Nucleus accumbens (tissue), 56 donors: ENCODE results near the gene IGF2BP1.
"Not testable (repeated sequence)": the region's sequence is repeated elsewhere in the genome, so short reads cannot be mapped to it uniquely, and the experiment has no call there.

Source experiments
- DNase-seq, 56 donors: peaks; one replicate each; lab custom pipeline; 2025; lab: John Stamatoyannopoulos, UW

The IGF2BP1 gene

DNA sequence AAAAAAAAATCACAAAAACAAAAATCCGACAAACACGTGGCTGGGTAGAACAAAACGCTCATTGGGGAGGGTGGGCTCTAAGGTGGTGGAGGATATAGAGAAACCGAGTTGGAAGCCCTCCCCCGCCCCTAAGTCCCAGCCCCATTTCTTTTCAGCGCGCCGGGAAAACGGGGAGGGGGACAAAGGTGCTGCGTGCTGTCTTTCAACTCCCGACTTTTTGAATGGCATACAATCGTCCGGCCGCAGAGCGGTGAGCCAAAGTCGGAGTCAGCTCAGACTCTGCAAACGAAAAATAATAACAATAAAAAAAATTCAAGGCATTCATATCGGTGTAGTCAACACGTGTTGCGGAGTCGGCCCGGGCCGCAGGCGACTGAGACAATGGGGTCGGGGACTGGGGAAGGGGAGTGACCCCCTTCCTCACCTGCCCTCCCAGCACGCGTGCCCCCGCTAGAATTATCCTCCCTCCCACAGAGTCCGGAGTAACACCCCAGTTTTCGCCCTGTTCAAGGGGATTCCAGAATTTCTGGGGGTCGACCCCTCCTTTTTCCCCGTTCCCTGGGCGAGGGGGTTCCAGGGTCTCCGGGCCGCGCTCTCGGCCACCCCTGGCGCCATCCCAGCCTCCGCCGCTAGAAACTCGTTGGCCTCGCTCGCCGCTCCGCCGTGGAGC lies 1.7 kb upstream of the IGF2BP1 start:
- no peak for DNase-seq

GRCh38 chr17:48995974-48996721 lies 1.0 kb upstream of the IGF2BP1 start:
- no peak for DNase-seq

GRCh38 chr17:48996722-48997102 lies 473 bp upstream of the IGF2BP1 start:
- DNase-seq = no peak

DNA sequence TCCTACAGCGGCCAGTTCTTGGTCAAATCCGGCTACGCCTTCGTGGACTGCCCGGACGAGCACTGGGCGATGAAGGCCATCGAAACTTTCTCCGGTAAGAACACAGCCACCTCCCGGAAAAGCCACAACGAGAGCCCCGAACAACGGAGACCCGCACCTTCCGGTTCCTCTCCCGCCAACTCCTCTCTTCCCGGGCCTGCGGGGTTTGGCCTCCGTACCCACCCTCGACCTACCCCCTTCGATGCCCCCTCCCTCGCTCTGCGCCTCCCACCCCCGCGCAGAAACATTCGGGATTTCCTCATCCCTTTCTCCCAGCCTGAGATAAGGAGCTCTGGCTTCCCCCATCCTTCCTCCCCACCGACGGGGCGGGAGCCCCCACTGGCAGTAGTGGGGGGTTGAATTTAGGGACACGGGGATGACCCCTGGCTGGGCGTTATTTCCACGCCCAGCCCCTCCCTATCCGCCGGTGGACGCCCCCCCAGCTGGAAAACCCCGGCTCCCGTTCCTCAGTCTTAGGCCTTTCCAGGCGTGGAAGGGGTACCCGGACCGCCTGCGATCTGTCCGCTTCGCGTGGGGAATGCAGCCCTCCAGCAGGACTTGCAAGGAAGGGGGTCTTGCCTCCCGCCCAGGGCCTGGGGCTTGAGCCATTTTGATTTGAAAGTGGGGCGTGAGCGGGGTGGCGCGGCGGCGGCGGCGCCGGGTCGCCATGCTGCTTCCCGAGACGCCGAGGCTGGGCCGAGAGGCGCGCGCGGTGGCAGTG lies 822 bp downstream of the IGF2BP1 start:
- no peak for DNase-seq

DNA sequence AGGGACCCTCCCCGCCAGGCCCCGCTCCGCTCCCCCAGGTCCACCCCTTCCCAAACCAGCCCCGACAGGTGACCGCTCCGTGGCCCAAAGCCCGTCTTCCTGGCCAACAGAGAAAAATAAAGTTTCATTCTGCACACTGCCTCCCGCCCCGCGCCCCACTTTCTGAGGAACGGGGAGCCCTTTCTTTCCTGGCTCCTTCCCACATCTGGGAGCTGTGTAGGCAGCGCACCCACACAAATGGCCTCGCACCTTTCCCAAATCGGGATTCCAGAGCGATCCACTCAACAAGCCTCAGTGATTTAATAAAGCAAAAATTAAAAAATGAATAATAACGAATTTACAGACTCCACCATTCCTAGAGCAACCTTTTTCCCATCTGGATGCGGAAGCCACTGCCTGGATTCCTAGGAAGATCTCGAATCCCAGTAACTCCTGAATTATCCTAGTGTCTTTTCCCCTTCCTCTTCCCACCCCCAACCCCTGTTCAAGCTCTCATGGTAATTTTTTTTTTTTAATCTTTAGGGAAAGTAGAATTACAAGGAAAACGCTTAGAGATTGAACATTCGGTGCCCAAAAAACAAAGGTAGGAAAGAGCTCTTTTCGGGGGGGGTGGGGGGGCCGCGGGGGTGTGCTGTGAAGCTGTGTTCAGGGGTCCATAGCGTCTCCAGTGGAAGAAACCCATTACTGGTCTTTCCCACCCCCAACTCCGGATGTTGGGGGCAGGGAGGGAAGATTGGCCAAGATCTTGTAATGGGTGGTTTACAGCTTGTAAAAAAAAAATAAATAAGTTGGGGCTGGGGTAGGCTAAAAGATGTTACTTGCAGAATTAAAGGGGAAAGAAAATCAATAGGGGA lies 1.6 kb downstream of the IGF2BP1 start:
- no peak for DNase-seq

GRCh38 chr17:49000943-49001342 lies 3.8 kb downstream of the IGF2BP1 start:
- no peak for DNase-seq

- no peak for DNase-seq
These were observed 4.5 kb downstream of the IGF2BP1 start for GRCh38 chr17:49001671-49002070.

DNA sequence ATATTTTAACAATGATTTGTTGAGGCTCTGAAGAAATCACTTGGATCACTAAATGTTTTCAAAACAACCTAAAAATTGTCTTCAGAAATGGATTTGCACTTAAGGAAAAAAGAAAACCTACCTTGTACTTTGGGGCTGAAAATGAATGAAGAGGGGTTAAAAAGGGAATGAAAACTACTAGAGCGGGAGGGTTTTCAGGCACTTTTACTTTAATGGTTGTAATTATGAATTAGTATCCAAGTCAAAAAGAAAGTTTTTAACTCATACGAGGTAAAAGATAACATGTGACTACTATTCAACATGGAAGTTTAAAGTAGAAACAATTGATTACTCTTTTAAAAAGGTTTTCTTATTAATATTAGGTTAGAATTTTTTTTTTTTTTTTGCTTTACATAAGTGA lies 5.1 kb downstream of the IGF2BP1 start:
- no peak for DNase-seq

DNA sequence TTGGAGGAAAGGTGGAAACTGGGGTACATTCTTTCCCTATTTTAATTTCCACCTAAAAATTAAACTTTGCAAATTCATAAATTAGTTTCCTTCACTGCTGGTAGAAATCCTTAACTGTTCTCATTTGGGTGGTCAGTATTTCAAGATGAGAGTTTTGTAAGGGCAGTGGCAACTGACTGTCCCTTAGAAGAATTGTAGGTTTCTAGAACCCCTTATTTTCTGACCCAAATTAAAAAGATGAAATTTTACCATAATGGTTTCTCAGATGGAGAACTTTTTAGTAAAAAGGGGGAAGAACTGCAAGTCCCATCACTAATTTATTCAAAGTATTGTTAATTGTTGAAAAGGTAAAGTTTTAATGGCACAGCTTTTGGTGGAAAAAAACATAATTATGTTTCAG lies 5.6 kb downstream of the IGF2BP1 start:
- no peak for DNase-seq

DNA sequence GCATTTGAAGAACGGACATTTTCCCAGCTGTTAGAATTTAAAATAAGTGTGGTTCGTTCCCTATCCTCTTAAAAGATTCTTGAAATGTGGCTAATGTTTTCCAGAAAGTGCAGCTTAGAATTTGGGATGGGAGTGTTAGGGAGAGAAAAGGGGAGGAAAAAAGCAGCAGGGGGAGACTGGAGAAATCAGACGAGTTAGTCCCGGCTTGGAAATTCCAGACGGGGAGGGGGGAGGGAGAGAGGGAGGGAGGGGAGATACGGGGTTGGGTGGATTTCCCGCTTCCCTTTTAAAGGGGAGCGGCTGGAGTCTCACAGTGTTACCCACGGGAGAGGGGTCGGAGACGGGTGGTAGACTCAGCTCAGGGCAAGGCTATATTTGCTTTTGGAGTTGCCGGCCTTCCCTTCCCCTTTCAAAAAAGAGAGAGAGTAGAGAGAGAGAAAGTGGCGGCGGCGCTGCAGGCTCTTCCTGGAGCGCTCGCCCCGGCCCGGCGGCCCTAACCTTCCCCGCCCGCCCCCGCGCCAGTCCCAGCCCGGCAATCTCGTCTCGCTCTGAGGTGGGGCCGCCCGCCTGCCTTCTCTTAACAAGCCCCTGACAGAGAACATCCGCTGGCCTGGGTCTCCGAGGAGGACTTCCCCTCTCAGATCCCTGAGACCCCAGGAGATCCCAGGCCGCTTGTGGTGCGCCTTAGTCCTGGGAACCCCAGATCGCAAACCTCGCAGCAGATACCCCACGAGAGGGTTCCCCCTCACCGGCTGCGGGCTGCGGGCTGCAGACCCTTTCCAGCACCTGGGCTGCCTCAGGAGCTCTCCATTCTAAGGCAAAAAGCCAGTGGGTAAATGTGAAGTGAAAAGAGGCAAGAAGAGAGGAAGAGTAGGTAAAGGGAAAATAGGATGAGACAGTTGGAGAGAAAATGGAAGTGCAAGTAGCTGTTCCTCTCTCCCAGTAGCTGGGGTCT lies 6.6 kb downstream of the IGF2BP1 start:
- DNase-seq = no peak

DNA sequence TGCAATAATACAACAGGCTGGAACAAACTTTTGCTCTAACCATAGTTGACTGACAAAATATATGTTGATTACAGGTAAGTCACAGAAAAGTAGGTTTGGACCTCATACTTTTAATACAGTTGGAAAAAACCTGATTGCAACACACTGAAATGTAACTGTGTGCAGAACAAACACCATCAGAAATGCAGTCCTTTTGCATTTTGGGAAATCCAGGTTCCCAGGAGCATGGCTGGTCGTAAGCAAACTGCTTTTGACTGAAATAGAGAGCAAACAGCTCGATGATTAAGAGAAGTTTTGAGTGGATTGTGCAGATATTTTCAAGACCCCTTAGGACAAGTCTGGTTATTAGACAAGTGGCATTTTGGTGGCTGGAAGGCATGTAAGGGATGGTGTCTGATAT lies 8.0 kb downstream of the IGF2BP1 start:
- no peak for DNase-seq

DNA sequence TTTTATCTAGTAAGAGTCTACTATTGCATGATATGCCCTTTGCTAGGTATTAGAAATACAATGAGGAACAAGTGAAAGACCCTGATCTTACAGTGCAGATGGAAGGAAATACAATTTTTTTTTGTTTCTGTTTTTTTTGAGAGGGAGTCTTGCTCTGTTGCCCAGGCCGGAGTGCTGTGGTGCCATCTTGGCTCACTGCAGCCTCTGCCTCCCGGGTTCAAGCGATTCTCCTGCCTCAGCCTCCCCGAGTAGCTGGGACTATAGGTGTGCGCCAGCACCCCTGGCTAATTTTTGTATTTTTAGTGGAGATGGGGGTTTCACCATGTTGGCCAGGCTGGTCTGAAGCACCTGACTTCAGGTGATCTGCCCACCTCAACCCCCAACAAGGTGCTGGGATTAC lies 11.7 kb downstream of the IGF2BP1 start:
- DNase-seq = not testable (repeated sequence)

GRCh38 chr17:49012769-49013255 lies 15.6 kb downstream of the IGF2BP1 start:
- no peak for DNase-seq

GRCh38 chr17:49013311-49014213 lies 16.4 kb downstream of the IGF2BP1 start:
- DNase-seq = no peak

DNA sequence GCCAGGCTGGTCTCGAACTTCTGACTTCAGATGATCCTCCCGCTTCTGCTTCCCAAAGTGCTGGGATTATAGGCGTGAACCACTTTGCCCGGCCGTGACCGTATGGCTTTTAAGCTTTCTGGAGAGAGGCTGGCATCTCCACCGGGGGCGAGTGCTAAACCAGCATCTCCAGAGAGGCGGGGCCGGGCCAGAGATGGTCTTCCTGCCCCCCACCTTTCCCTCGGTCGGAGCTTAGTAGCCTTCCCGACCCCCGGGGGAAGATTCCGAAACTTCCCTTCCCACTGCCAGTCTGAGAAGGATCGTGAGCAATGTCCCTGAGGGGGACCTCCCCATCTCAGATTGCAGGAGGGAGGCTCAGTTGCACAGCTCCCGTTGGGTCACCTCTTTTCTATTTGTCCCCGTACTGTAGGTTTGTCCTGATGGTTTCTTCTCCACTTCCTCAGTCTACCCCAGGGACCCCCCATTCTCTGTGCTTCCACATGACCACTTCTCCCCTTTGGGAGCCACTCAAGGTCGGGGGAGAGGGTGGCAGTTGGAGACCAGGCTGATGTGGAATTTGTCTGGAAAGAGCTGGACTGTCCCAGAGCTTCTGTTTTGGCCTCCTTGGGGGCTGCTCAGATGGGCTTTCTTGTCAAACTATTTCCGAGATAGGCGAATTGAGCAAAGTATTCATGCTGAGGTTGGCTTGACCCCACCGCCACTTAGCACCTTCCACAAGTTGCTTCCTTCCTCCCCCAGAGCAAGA lies 18.2 kb downstream of the IGF2BP1 start:
- no peak for DNase-seq

- DNase-seq = no peak
These were observed 19.0 kb downstream of the IGF2BP1 start for GRCh38 chr17:49015924-49016774.
